RWPE2 (cell line): Measurements from ENCODE around the gene PRPF38A.

Experiments used
- ATAC-seq: fragments of 200-7000 bp; cut with Tn5 transposase; 3 replicates; pipeline ENCODE4 v1.9.1; 2021; ENCODE audit warnings: low read depth
- DNase-seq: peaks from one replicate; pipeline ENCODE4 v3.0.0-alpha.2; 2020; ENCODE audit warnings: low spot score
- H3K27ac ChIP-seq: fragments of 450-650 bp; 2 replicates; pipeline ENCODE4 v1.5.1; 2017; ENCODE audit warnings: mild to moderate bottlenecking; ENCODE audit not compliant: poor library complexity, severe bottlenecking
- H3K27me3 ChIP-seq: fragments of 250-450 bp; sonication (Bioruptor Pico); 2 replicates; pipeline ENCODE4 v1.5.1; 2021; ENCODE audit warnings: mild to moderate bottlenecking, moderate library complexity; ENCODE audit not compliant: insufficient read depth, poor library complexity, severe bottlenecking
- H3K36me3 ChIP-seq: fragments of 250-450 bp; sonication (Bioruptor Pico); 2 replicates; pipeline ENCODE4 v1.5.1; 2020; ENCODE audit warnings: low read depth, mild to moderate bottlenecking, moderate library complexity
- H3K4me1 ChIP-seq: fragments of 250-450 bp; sonication (Bioruptor Pico); 2 replicates; pipeline ENCODE4 v1.5.1; 2021; ENCODE audit warnings: mild to moderate bottlenecking, moderate library complexity; ENCODE audit not compliant: insufficient read depth, poor library complexity, severe bottlenecking
- H3K4me3 ChIP-seq: fragments of 250-450 bp; sonication (Bioruptor Pico); 2 replicates; pipeline ENCODE4 v1.5.1; 2021; ENCODE audit warnings: mild to moderate bottlenecking, moderate library complexity; ENCODE audit not compliant: severe bottlenecking
- H3K9me3 ChIP-seq: fragments of 250-450 bp; sonication (Bioruptor Pico); 2 replicates; pipeline ENCODE4 v1.5.1; 2021; ENCODE audit warnings: mild to moderate bottlenecking, moderate library complexity; ENCODE audit not compliant: severe bottlenecking
- TF ChIP-seq, protein P1 (sequence below): fragments of 450-650 bp; IDR thresholded peaks from one replicate; pipeline ENCODE4 v1.5.1; 2017; ENCODE audit warnings: mild to moderate bottlenecking, moderate library complexity; ENCODE audit not compliant: poor library complexity, severe bottlenecking

The PRPF38A gene

DNA sequence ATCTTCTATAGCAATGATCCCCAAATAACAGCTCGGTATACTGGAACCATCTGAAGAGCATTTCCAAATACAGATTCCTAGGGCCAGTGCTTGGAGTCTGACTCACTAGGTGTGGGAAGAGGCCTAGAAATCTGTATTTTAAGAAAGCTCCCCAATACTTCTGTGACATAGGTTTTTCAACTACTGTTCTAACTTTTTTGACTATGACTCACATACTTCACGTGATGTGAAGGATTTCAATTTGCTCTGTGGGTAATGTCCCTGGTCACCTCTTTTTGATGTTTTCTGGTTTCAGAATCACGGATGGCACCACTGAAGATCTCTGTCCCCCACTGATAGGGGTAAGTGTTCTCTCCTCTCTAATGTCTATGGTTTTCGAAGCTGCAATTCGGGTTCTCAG is 11.2 kb upstream of the PRPF38A start:
- no peak for ATAC-seq
- Histone ChIP-seq H3K4me1 (no peaks in the 10 kb centered on the region), H3K4me3 (no peak overlapping the region), H3K27ac (no peak overlapping the region), H3K27me3 (no peaks in the 10 kb centered on the region), H3K36me3 (peaks cover 88% of the 10 kb centered on the region), H3K9me3 (no peaks in the 10 kb centered on the region)
- DNase-seq: no peak
- TF ChIP-seq, protein P1, sequence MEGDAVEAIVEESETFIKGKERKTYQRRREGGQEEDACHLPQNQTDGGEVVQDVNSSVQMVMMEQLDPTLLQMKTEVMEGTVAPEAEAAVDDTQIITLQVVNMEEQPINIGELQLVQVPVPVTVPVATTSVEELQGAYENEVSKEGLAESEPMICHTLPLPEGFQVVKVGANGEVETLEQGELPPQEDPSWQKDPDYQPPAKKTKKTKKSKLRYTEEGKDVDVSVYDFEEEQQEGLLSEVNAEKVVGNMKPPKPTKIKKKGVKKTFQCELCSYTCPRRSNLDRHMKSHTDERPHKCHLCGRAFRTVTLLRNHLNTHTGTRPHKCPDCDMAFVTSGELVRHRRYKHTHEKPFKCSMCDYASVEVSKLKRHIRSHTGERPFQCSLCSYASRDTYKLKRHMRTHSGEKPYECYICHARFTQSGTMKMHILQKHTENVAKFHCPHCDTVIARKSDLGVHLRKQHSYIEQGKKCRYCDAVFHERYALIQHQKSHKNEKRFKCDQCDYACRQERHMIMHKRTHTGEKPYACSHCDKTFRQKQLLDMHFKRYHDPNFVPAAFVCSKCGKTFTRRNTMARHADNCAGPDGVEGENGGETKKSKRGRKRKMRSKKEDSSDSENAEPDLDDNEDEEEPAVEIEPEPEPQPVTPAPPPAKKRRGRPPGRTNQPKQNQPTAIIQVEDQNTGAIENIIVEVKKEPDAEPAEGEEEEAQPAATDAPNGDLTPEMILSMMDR: no peak

- no peaks in the 10 kb centered on the region for H3K9me3 ChIP-seq
- peaks cover 70% of the 10 kb centered on the region for H3K36me3 ChIP-seq
- ATAC-seq (no peak), DNase-seq (no peak)
- TF ChIP-seq, protein P1: no peak
- H3K27ac ChIP-seq: no peak overlapping the region
- H3K27me3 ChIP-seq: no peaks in the 10 kb centered on the region
- no peak overlapping the region for H3K4me3 ChIP-seq
- peaks cover 6% of the 10 kb centered on the region for H3K4me1 ChIP-seq
Measured at GRCh38 chr1:52399629-52400028, 4.8 kb upstream of the PRPF38A start.

DNA sequence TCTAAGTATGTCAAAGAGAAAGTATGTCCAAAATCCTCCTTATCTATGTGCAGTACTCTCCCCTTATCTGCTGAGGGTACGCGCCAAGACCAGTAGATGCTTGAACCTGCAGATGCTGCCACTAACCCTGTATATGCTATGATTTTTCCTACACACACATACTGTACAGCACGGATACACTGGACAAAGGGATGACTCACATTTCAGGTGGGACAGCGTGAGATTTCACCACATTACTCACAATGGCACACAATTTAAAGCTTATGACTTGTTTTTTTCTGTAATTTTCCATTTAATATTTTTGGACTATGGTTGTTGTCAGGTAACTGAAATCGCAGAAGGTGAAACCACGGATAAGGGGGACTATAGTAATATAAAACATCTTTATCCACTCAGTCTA is 4.3 kb upstream of the PRPF38A start:
- H3K27me3 ChIP-seq: no peaks in the 10 kb centered on the region
- H3K27ac ChIP-seq: no peak overlapping the region
- ATAC-seq: no peak
- TF ChIP-seq, protein P1: no peak
- H3K9me3 ChIP-seq: no peaks in the 10 kb centered on the region
- no peak overlapping the region for H3K4me3 ChIP-seq
- H3K4me1 ChIP-seq: peaks cover 6% of the 10 kb centered on the region
- H3K36me3 ChIP-seq: peaks cover 65% of the 10 kb centered on the region
- no peak for DNase-seq

DNA sequence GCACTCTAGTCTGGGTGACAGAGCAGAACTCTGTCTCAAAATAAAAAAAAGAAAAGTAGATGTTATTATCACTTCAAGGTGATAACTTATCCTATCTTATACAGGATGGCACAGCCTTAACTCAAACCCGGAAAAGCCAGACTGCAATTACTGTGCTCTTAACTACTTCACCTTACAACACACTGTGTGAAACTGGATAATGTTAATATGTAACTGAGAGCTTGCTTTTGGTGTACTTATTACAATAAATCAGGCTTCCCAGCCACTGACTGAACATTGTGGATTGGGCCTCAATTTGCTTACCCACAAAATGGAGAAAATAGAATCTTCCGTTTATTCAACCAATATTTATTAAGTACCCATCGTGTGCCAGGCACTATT is 1.6 kb upstream of the PRPF38A start:
- ATAC-seq (no peak), DNase-seq (no peak)
- Histone ChIP-seq H3K4me3 (peak overlapping the region; percentile 60), H3K36me3 (peaks cover 61% of the 10 kb centered on the region), H3K27me3 (no peaks in the 10 kb centered on the region), H3K27ac (no peak overlapping the region), H3K9me3 (no peaks in the 10 kb centered on the region), H3K4me1 (peaks cover 6% of the 10 kb centered on the region)
- TF ChIP-seq, protein P1: no peak

DNA sequence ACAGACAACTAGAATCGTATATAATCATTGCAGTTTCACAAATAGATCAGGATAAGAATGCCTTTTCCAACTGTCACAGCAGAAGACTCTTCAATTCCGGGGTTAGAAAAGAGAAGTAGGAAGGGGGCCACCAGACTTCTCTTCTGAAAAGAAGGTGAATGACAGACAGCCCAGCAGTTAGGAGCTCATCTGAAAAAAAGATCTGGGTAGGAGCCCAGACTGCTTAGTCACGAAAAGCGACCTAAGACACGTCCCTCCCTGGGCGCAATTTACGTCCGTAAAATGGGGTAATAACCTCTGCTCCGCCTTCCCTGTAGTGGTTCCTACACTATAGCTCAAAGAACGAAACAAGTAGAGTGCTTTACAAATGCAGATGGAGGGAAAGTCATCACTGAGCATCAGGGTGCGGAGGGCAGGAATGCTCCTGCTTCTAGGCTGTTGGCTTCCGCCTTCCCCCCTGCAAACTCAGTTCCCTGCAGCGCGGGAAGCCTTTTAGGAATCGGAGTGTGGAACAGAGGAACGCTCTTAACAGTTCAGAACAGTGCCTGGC is 761 bp upstream of the PRPF38A start:
- peak overlapping the region; percentile 76 for H3K27ac ChIP-seq
- H3K36me3 ChIP-seq: peaks cover 65% of the 10 kb centered on the region
- H3K27me3 ChIP-seq: no peaks in the 10 kb centered on the region
- ATAC-seq (peak; percentile 68), DNase-seq (no peak)
- peaks cover 6% of the 10 kb centered on the region for H3K4me1 ChIP-seq
- TF ChIP-seq, protein P1: no peak
- H3K4me3 ChIP-seq: peak overlapping the region; percentile 60
- no peaks in the 10 kb centered on the region for H3K9me3 ChIP-seq
